GM12878 (cell line): ENCODE data around the gene KRTAP10-9. TPM values are rescaled to one million over a fixed set of nuclear protein-coding genes. Genes with fewer than 3 reads are reported as not detected.
"Not testable (repeated sequence)": the region's sequence is repeated elsewhere in the genome, so short reads cannot be mapped to it uniquely, and the experiment has no call there.

Experiments
- ATAC-seq: fragments of 200-7000 bp; cut with Tn5 transposase; 3 replicates; pipeline ENCODE4 v1.9.1; 2020; ENCODE audit warnings: mild to moderate bottlenecking, moderate library complexity
- BruUV-seq: library from RNA; stranded (reverse); fragments of 400-500 nt; replicated peaks from 2 replicates; lab custom pipeline; 2021; lab: Mats Ljungman, UMichigan
- CTCF ChIA-PET: fragments of 300-600 bp; sonication (Branson Sonifier 250); formaldehyde crosslinking; extraction: SDS; loops from one replicate; lab custom pipeline; 2021; ENCODE audit warnings: inconsistent platforms; lab: Yijun Ruan, JAX
- POLR2A ChIA-PET: fragments of 350-600 bp; formaldehyde crosslinking; extraction: SDS; loops from one replicate; lab custom pipeline; 2021; ENCODE audit warnings: inconsistent platforms; lab: Charles Lee
- RAD21 ChIA-PET: fragments of 300-600 bp; sonication (Branson Sonifier 250); formaldehyde crosslinking; loops from one replicate; lab custom pipeline; 2023; ENCODE audit warnings: antibody characterized with exemption; ENCODE audit not compliant: unreplicated experiment; lab: Charles Lee
- SMC1A ChIA-PET: fragments of 300-600 bp; sonication (Branson Sonifier 250); formaldehyde crosslinking; loops from one replicate; lab custom pipeline; 2023; ENCODE audit not compliant: unreplicated experiment, uncharacterized antibody; lab: Charles Lee
- DNase-seq: peaks from one replicate; pipeline ENCODE4 v3.0.0-alpha.2; 2011; ENCODE audit warnings: low read depth, low spot score
- FAIRE-seq: peaks from 3 replicates; lab custom pipeline; 2011; peaks lifted over from hg19 to GRCh38; lab: Jason Lieb, UNC
- H2AFZ ChIP-seq: 2 replicates; pipeline ENCODE4 v1.6.0; 2011; ENCODE audit warnings: low read depth, low read length, control low read depth; ENCODE audit not compliant: control insufficient read depth
- H3K27ac ChIP-seq: 2 replicates; pipeline ENCODE4 v1.5.1; 2011; ENCODE audit warnings: control low read depth; ENCODE audit not compliant: control insufficient read depth, insufficient read depth
- H3K27me3 ChIP-seq, 2 experiments: replicated peaks in 1 of 2; 2 replicates each; pipeline versions ENCODE4 v1.6.0 to v1.6.1; 2011; ENCODE audit warnings: low read length in 1 of 2; ENCODE audit not compliant: control insufficient read depth in 2 of 2, insufficient read depth in 2 of 2
- H3K36me3 ChIP-seq, 2 experiments: 2 replicates each; pipeline ENCODE4 v1.5.1; 2011; ENCODE audit warnings: low read length in 1 of 2; ENCODE audit not compliant: control insufficient read depth in 2 of 2, insufficient read depth in 2 of 2
- H3K4me1 ChIP-seq: 2 replicates; pipeline ENCODE4 v1.6.1; 2011; ENCODE audit warnings: mild to moderate bottlenecking, low read length, moderate library complexity, mixed read lengths; ENCODE audit not compliant: control insufficient read depth, insufficient read depth
- H3K4me2 ChIP-seq: 2 replicates; pipeline ENCODE4 v1.6.0; 2011; ENCODE audit warnings: control low read depth; ENCODE audit not compliant: control insufficient read depth, insufficient read depth
- H3K4me3 ChIP-seq: fragments of 200-600 bp; sonication (generic); 2 replicates; pipeline ENCODE4 v1.5.1; 2016
- H3K79me2 ChIP-seq: 2 replicates; pipeline ENCODE4 v1.6.0; 2011; ENCODE audit warnings: low read length; ENCODE audit not compliant: control insufficient read depth, insufficient read depth
- H3K9ac ChIP-seq: 2 replicates; pipeline ENCODE4 v1.8.0; 2011; ENCODE audit warnings: low read length, control low read depth, mixed read lengths; ENCODE audit not compliant: control insufficient read depth, insufficient read depth
- H3K9me3 ChIP-seq: replicated peaks from 3 replicates; pipeline ENCODE4 v1.5.1; 2011; ENCODE audit warnings: mild to moderate bottlenecking, low read length; ENCODE audit not compliant: control insufficient read depth, insufficient read depth
- H4K20me1 ChIP-seq: 2 replicates; pipeline ENCODE4 v1.6.0; 2011; ENCODE audit not compliant: control insufficient read depth, insufficient read depth
- ATF7 ChIP-seq: fragments of 450-650 bp; IDR thresholded peaks from 2 replicates; pipeline ENCODE4 v1.6.1; 2016; ENCODE audit warnings: low read depth, mild to moderate bottlenecking
- BCL11A ChIP-seq: IDR thresholded peaks from 2 replicates; pipeline ENCODE4 v1.6.1; 2011; ENCODE audit warnings: low read depth, low read length
- E4F1 ChIP-seq: fragments of 450-650 bp; IDR thresholded peaks from 2 replicates; pipeline ENCODE4 v1.6.1; 2018; ENCODE audit warnings: borderline replicate concordance, mild to moderate bottlenecking; ENCODE audit not compliant: partially characterized antibody
- HDAC6 ChIP-seq: fragments of 200-600 bp; sonication (generic); IDR thresholded peaks from one replicate; pipeline ENCODE4 v1.8.0; 2017; ENCODE audit warnings: antibody characterized with exemption; ENCODE audit not compliant: unreplicated experiment
- NFYB ChIP-seq: IDR thresholded peaks from 2 replicates; pipeline ENCODE4 v1.6.1; 2011; ENCODE audit warnings: low read depth, mild to moderate bottlenecking, low read length, improper control_type of control experiment, moderate library complexity; ENCODE audit not compliant: insufficient read depth
- RB1 ChIP-seq: fragments of 450-650 bp; formaldehyde crosslinking; IDR thresholded peaks from 2 replicates; pipeline ENCODE4 v1.6.1; 2017; ENCODE audit warnings: mild to moderate bottlenecking, borderline replicate concordance
- TBL1XR1 ChIP-seq: IDR thresholded peaks from 2 replicates; pipeline ENCODE4 v1.6.1; 2012; ENCODE audit warnings: low read depth, low read length, improper control_type of control experiment
- WGBS: methylation state at CpG from one replicate; pipeline ENCODE4 v1.1.6; 2016; ENCODE audit warnings: low lambda C conversion rate; ENCODE audit not compliant: insufficient replicate concordance, insufficient coverage; ENCODE audit errors: missing lambda C conversion rate; 5-methylcytosine and 5-hydroxymethylcytosine counted together
- in situ Hi-C: fragments of 300-500 bp; cut with MboI; formaldehyde crosslinking; loops from 9 replicates; pipeline ENCODE4 v1.14.3; 2018; ENCODE audit warnings: mixed read lengths
- intact Hi-C: fragments of 100-400 bp; cut with micrococcal nuclease; formaldehyde crosslinking; loops from one replicate; pipeline ENCODE4 v1.14.2; 2022; ENCODE audit not compliant: unreplicated experiment
- polyA plus RNA-seq, 11 experiments: library from polyadenylated mRNA; depleted of rRNA in 4 of 11; unstranded in 6 of 11; stranded (reverse) in 5 of 11; fragments of >200 nt; fragmentation: Nextera tagmentation in 4 of 11; fragmentation: Illumina TruSeq in 1 of 11; extraction: Ambion mirVana in 4 of 11; extraction: Trizol in 1 of 11; gene quantifications; 1 replicate in 1 of 11; 2 replicates in 10 of 11; pipeline versions ENCODE4 v1.2.1 to v1.2.3, GENCODE V29; 2011 to 2016; ENCODE audit warnings: inconsistent platforms in 2 of 11, missing spikeins in 2 of 11, low read depth in 1 of 11
- total RNA-seq, 4 experiments: library from RNA; depleted of rRNA in 3 of 4; stranded (reverse); fragments of >200 nt in 3 of 4; fragmentation: Illumina TruSeq in 1 of 4; extraction: Trizol in 1 of 4; gene quantifications; 2 replicates each; pipeline versions ENCODE4 v1.2.1 to v1.2.3, GENCODE V29; 2013 to 2021

The KRTAP10-9 gene
- total and polyA plus RNA-seq, 10 of the 15 experiments (the other 5 are each of a cell fraction or from before 2014, with no cell fraction given) = not detected

- TF ChIP-seq ATF7 = no peak
- TF ChIP-seq TBL1XR1 = no peak
- no peak for TF ChIP-seq HDAC6
Observed at GRCh38 chr21:44644878-44645277, 18.0 kb downstream of the KRTAP10-9 start (continued).

GRCh38 chr21:44646366-44647221, 19.7 kb downstream of the KRTAP10-9 start, which contains the start of gene KRTAP10-11:
KRTAP10-11 (plus strand) TSS chr21:44646414; CDS start chr21:44646459, 45 bp downstream.
- H3K79me2 ChIP-seq, SMC1A ChIA-PET, RAD21 ChIA-PET, intact Hi-C loops, H2AFZ ChIP-seq, H4K20me1 ChIP-seq, ATAC-seq, H3K36me3 ChIP-seq, H3K4me2 ChIP-seq, H3K4me1 ChIP-seq, H3K9me3 ChIP-seq, CTCF ChIA-PET, H3K27me3 ChIP-seq, H3K27ac ChIP-seq, BruUV-seq, H3K4me3 ChIP-seq, DNase-seq, in situ Hi-C loops, H3K9ac ChIP-seq, FAIRE-seq: not testable (repeated sequence)
- 45% methylated on average over 21 of the region's 21 CpGs for WGBS
- POLR2A ChIA-PET = interaction anchor here (0.7 kb wide), 1 partner anchor 116 kb away, joined by 4 read pairs; no protein-coding TSS in a partner anchor

- RAD21 ChIA-PET = no interaction called here
- POLR2A ChIA-PET = no interaction called here
- WGBS = 60% methylated on average over 8 of the region's 8 CpGs
- H2AFZ ChIP-seq = no peak overlapping the region
- no peak for DNase-seq
- no peaks in the 10 kb centered on the region for H3K4me1 ChIP-seq
- H4K20me1 ChIP-seq = no peaks in the 10 kb centered on the region
- TF ChIP-seq RB1 (no peak), BCL11A (no peak), NFYB (no peak), E4F1 (no peak)
- H3K4me3 ChIP-seq = no peak overlapping the region
- H3K27ac ChIP-seq = no peak overlapping the region
- SMC1A ChIA-PET = no interaction called here
- H3K9ac ChIP-seq = no peak overlapping the region
- H3K27me3 ChIP-seq = no peaks in the 10 kb centered on the region
- no peaks in the 10 kb centered on the region for H3K36me3 ChIP-seq
- H3K9me3 ChIP-seq = peaks cover 1% of the 10 kb centered on the region; the same call in 1 of the 3 replicates
- BruUV-seq = no TSS peak
- no peak for FAIRE-seq
- ATAC-seq = no peak
- H3K79me2 ChIP-seq = no peaks in the 10 kb centered on the region
- no peak overlapping the region for H3K4me2 ChIP-seq
- CTCF ChIA-PET = no interaction called here
- in situ Hi-C loops (no loop called here), intact Hi-C loops (no loop called here)
Observed at GRCh38 chr21:44647222-44647552, 20.3 kb downstream of the KRTAP10-9 start.
